Panc1 (cell line): ENCODE data around the gene NR5A2.

Experiments
- POLR2AphosphoS5 ChIP-seq: IDR thresholded peaks from 2 replicates; pipeline ENCODE4 v1.6.1; 2012; ENCODE audit warnings: mild to moderate bottlenecking, low read depth, low read length, moderate library complexity
- TF ChIP-seq, protein P1 (sequence below): fragments of 450-650 bp; IDR thresholded peaks from 2 replicates; pipeline ENCODE4 v1.5.1; 2017; ENCODE audit warnings: mild to moderate bottlenecking

DNA sequence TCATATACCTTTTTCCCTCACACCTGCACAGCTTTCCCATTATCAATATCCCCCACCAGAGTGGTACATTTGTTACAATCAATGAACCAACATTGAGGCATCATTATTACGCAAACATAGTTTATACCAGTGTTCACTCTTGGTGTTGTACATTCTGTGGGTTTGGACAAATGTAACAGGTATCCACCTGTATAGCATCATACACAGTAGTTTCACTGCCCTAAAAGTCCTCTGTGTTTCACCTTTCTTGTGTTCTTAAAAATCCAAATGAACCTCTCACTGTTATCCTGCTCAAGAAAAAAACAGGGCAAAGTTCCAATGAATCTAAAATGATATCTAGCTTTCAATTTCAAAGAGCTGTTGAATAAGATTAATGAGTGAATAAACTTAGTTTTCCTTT lies 45.9 kb upstream of the NR5A2 start:
- TF ChIP-seq, protein P1, sequence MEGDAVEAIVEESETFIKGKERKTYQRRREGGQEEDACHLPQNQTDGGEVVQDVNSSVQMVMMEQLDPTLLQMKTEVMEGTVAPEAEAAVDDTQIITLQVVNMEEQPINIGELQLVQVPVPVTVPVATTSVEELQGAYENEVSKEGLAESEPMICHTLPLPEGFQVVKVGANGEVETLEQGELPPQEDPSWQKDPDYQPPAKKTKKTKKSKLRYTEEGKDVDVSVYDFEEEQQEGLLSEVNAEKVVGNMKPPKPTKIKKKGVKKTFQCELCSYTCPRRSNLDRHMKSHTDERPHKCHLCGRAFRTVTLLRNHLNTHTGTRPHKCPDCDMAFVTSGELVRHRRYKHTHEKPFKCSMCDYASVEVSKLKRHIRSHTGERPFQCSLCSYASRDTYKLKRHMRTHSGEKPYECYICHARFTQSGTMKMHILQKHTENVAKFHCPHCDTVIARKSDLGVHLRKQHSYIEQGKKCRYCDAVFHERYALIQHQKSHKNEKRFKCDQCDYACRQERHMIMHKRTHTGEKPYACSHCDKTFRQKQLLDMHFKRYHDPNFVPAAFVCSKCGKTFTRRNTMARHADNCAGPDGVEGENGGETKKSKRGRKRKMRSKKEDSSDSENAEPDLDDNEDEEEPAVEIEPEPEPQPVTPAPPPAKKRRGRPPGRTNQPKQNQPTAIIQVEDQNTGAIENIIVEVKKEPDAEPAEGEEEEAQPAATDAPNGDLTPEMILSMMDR = no peak
- no peak for TF ChIP-seq POLR2AphosphoS5
